ENCODE measurements around the gene TMEM238.

TMEM238 gene

DNA sequence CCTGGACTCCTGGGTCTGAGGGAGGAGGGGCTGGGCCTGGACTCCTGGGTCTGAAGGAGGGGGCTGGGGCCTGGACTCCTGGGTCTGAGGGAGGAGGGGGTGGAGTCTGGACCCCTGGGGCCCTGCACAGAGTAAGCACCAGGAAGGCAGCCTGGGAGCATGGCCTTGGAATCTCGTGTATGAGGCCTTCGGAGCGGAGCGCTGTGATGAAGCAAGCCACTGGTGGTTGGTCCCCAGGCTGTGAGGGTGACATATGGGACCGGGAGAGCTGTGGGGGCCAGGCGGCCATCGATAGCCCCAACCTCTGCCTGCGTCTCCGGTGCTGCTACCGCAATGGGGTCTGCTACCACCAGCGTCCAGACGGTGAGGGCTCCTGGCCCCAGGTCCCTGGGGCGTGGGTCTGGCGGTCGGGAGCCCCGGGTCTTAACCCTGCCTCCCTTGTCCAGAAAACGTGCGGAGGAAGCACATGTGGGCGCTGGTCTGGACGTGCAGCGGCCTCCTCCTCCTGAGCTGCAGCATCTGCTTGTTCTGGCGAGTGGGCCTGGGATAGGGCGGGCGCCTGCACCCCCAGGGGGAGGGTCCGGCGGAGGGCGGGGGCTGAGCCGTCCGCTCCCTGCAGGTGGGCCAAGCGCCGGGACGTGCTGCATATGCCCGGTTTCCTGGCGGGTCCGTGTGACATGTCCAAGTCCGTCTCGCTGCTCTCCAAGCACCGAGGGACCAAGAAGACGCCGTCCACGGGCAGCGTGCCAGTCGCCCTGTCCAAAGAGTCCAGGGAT lies 6.5 kb downstream of the TMEM238 start:
- DNase-seq (ENCODE audit: low spot score) = no peak

- DNase-seq (ENCODE audit: low spot score) = no peak
Observed at GRCh38 chr19:55376241-55376933, 7.7 kb downstream of the TMEM238 start, which contains the start of gene TMEM190. TSS of gene TMEM190 (plus strand) at chr19:55376826. CDS start at chr19:55376854, 28 bp downstream.

DNA sequence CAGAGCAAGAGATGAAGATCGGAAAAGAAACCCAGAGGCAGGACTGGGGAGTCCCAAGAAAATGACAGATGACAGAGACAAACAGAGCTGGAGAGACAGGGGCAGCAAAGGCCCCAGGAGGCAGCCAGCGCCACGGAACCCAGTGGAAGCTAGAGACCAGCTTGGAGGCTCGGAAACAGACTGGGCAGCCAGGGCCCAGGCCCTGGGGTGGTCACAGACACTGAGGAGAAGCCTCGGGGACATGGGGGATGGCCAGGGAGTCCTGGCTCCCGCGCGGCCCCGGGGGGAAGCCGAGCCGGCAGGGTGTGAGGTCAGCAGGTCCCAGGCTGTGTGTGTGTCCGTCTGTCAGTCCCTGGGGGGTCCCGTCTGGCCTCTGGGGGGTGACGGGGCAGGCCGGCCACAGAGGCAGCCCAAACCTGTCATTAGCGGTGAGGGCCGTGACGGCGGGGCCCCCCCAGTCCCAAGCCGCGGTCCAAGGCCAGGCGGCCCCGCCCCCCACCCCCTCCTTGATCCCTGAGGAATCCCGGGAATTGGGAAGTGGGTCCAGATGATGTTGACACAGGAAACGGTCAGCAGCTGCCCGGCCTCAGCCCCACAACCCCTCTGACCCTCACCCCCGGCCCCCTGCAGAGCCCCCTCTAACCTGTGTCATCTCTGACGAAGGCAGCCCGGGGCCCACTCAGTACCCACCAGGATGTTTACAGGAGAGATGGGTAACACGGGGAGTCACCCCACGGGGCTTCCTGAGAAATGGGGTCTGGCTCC lies 9.9 kb downstream of the TMEM238 start:
- DNase-seq (ENCODE audit: low spot score) = no peak

GRCh38 chr19:55373306-55373992 lies 10.6 kb downstream of the TMEM238 start:
- DNase-seq (ENCODE audit: low spot score) = no peak

GRCh38 chr19:55372316-55373081 lies 11.6 kb downstream of the TMEM238 start:
- DNase-seq (ENCODE audit: low spot score) = no peak

DNA sequence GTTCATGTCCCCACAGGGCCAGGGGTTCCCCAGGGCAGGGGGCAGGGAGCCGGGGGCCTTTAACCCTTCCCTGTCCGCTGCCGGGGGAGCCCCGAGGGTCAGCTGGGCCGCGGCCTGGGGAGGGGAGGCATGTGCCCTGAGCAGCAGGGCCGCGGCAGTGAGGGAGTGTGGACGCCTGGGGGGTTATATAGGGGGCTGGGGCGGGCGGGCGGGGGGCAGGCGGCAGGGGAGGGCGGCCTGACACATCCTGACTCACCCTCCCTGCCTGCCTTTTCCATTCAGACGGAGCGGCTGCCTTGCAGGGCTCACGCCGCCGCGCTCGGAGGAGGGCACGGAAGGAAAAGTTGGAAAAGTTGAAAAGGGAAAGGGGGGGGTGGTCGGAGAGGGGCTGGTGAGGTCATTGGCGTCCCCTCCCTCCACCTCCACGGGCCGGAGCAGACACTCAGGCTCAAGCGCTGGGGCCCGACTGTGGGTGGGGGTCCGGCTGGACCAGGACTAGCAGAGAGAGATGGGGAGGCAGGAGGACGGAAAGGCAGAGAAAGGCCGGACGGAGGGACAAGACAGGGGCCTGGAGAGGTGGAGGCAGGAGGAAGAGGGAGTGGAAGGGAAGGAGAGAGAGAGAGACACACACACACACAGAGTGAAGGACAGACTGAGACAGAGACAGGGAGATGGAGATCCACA lies 13.6 kb downstream of the TMEM238 start, which contains the start of gene IL11:
TSS of gene IL11 (minus strand) at position 159 of the 684 bp plus-strand sequence. CDS start at position 6, 153 bp downstream.
- no peak for DNase-seq (ENCODE audit: low spot score)

DNA sequence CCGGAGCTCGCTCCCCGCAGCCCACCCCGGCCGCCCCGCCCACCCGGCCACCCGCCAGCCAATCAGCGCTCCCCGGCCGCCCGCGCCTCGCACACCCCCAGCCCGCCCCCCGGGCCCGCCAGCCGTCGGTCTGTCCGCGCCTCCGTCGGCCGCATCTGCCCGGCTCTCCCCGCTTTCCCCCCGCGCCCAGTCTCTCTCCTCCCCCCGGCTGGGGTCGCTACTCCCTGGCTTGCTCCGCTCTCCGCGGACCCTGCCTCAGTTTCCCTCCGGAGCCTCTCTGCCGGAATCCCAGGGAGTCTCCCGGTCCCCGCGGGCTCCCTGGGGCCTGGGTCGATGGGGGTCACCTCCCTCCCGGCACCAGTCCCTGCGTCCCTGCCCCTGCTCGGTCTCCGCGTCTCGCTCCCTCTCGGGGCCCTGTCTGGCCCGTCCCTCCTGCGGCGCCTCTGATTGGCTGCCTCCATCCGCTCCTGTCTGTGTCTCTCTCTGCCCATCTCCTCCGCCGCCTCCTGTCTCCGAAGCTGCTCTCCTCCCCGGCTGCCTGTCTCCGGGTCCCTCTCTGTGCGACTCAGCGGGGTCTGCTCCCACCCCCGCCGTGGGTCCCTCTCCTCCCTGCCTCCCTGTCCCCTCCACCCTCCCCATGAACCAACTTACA lies 14.3 kb downstream of the TMEM238 start:
- no peak for DNase-seq (ENCODE audit: low spot score)

GRCh38 chr19:55368701-55369563 lies 15.2 kb downstream of the TMEM238 start:
- no peak for DNase-seq (ENCODE audit: low spot score)

DNA sequence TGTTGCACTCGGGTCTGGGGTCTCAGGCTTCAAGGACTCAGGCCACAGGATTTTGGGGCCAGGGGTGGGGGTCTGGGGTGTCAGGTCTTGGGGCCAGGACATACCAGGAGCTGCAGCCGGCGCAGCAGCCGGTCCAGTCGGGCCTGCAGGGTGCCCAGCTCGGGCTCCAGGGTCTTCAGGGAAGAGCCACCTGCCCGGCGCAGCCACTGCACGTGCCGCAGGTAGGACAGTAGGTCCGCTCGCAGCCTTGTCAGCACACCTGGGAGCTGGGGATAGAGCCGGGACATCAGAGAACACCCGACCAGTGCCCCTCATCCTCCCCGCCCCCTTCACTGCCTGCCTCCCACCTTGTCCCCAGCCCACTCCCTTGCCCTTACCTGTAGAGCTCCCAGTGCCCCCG lies 16.0 kb downstream of the TMEM238 start:
- no peak for DNase-seq (ENCODE audit: low spot score)

DNA sequence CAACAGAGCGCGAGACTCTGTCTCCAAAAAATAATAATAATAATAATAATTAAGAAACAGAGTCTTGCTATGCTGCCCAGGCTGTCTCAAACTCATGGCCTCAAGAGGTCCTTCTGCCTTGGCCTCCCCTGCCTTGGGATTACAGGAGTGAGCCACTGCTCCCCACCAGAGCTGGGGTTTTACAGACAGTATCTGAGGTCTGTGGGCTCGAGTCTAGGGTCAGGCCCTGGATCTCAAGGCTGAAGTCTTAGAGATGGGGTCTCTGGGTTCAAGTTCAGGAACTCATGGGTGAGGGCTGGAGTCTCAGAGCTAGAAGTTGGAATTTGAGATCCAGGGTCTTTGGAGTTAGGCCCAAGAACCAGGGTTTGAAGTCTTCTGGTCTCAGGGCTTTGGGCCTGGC lies 17.3 kb downstream of the TMEM238 start:
- DNase-seq (ENCODE audit: low spot score) = no peak

GRCh38 chr19:55365964-55366363 lies 18.1 kb downstream of the TMEM238 start:
- no peak for DNase-seq (ENCODE audit: low spot score)

- no peak for DNase-seq (ENCODE audit: low spot score)
Observed at GRCh38 chr19:55365245-55365644, 18.8 kb downstream of the TMEM238 start.

- no peak for DNase-seq (ENCODE audit: low spot score)
Observed at GRCh38 chr19:55362990-55363716, 20.9 kb downstream of the TMEM238 start, which contains the start of gene GARIN5B. TSS of gene GARIN5B (minus strand) at chr19:55363260. CDS start at chr19:55363066, 194 bp downstream.

DNA sequence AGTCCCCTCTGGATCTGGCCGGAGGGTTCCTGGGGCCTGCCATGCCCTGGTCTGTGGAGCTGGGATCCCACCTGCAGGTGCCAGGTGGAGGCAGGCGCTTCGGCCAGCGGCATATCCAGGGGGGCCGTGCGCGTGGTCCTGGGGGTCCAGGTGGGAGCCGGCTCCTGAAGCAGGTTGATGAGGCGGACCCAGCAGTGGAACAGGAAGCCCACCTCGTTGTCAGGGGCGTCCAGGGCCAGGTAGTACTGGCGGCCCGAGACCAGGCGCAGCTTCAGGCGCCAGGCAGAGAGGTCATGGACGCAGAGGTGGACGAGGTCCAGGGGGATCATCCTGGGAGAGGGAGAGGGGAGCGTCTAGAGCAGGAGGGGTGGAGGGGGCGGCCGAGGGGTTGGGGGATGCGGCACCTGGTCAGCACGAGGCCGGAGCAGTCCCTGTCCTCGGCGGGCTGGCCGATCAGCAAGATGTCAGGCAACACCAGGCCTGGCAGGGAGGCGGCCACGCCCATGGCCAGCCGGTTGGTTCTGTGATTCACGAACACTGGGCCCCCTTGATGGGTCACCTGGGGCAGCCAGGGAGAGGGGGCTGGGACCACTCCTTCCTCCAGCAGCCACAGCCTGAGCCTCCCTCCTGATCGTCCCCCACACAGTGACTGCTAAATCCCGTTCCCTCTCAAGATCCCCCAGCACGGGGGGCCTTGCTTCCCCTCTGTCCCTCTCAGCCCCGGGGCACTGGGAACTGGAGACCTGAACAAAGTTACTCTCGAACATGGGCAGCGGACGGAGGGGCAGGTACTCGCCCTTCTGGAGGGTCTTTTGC lies 21.7 kb downstream of the TMEM238 start:
- no peak for DNase-seq (ENCODE audit: low spot score)

DNA sequence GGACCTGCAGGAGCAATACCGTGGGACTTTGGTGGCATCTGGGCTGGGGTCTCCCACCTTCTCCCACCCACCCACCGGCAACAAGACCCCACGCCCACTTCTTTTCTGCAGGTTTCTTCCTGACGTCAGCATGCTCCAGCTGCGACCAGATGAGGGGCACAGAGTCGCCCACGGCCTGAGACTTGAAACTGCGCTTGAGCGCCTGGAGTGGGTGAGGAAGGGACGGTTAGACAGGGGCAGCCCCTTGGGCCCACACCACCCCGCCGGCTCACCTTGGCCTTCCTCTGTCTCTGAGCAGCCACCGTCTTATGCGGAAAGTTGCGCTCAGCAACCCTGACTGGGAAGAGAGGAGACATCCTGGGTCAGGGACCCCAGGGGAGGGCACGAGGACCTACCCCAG lies 23.2 kb downstream of the TMEM238 start:
- no peak for DNase-seq (ENCODE audit: low spot score)

- DNase-seq (ENCODE audit: low spot score) = no peak
Observed at GRCh38 chr19:55358943-55359908, 24.9 kb downstream of the TMEM238 start.
